GM12872 (cell line): ENCODE measurements around the gene MYO7B.

ENCODE experiments used
- TF ChIP-seq, protein P1 (sequence below): IDR thresholded peaks from 3 replicates; pipeline ENCODE4 v1.5.1; 2011; ENCODE audit warnings: low read depth, mild to moderate bottlenecking, low read length, moderate library complexity; ENCODE audit not compliant: insufficient read depth

Gene MYO7B

DNA sequence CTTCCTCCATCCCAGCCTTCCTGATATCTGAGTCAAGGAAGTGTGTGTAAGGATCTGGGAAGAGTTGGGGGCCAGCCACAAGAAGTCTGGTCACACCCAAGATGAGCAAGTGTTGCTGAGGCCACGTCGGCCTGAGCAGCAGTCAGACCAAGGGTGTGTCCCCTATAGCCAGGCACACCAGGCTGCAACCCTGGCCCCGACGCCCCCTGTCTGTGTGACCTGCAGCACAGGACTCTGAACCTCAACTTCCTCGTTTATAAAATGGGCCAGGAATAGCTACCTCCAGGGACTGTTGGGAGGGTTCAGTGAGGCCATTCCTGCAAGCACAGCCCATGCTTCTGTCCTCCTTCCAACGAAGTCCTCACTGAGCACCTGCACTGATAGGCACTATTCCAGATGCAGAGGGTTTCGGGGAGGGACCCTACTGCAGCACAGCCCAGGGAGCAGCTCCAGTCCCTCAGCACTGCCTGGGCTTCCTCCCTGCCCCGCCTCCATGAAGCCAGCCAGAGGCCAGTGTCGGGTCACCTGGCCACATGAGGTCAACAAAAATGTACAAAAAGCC is 126.5 kb downstream of the MYO7B start:
- TF ChIP-seq, protein P1, sequence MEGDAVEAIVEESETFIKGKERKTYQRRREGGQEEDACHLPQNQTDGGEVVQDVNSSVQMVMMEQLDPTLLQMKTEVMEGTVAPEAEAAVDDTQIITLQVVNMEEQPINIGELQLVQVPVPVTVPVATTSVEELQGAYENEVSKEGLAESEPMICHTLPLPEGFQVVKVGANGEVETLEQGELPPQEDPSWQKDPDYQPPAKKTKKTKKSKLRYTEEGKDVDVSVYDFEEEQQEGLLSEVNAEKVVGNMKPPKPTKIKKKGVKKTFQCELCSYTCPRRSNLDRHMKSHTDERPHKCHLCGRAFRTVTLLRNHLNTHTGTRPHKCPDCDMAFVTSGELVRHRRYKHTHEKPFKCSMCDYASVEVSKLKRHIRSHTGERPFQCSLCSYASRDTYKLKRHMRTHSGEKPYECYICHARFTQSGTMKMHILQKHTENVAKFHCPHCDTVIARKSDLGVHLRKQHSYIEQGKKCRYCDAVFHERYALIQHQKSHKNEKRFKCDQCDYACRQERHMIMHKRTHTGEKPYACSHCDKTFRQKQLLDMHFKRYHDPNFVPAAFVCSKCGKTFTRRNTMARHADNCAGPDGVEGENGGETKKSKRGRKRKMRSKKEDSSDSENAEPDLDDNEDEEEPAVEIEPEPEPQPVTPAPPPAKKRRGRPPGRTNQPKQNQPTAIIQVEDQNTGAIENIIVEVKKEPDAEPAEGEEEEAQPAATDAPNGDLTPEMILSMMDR: no peak

DNA sequence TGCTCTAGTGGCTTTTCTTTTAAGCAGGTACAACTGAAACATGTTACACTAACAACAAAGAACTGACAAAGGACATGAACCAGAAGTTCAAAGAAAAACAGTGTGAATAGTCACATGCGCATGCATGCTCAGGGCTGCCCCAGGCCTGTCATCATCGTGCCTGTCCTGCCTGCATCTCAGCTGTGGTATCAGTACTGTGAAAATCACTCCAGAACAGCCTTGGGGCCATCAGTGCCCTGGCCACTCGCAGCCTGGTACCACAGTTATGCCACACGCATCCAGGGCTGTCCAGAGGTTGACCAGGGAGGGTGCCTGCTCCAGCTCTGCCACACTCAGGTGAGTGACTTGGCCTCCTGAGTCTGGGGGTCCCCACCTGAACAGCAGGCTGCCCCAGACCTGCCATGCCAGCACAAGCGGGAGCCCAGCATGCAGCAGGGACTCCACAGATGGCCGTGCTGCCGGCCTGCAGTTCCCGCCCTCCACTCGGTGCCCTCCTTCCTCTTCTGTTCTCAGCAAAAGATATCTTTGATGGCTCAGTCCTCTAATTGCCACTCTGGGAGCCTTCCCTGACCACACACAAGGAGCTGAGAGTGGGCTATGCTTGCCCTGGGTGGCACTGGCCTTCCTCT is 127.6 kb downstream of the MYO7B start:
- TF ChIP-seq, protein P1: no peak

- TF ChIP-seq, protein P1: no peak
Observed at GRCh38 chr2:127663566-127664064, 128.1 kb downstream of the MYO7B start.

GRCh38 chr2:127664065-127664894 is 128.8 kb downstream of the MYO7B start:
- TF ChIP-seq, protein P1: no peak

DNA sequence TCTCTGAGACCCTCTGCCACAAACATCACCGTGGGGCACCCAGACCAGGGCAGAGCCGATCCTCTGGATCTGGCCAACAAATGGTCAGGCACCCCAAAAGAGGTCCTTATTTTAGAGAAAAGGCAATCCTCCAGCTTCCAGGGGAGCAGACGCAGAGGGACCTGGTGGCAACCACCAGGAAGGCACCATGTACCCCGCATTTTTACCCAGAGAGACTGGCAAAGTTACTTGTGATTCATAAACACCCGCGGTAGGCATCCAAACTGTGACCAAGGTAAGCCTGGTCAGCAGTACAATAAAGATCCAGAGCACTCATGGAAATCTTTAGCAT is 129.4 kb downstream of the MYO7B start:
- TF ChIP-seq, protein P1: no peak

- TF ChIP-seq, protein P1: no peak
Observed at GRCh38 chr2:127665267-127665893, 129.9 kb downstream of the MYO7B start.

- TF ChIP-seq, protein P1: no peak
Observed at GRCh38 chr2:127669056-127669455, 133.6 kb downstream of the MYO7B start.
